A673 (cell line): ENCODE measurements around the gene SRRT. TPM values are rescaled to one million over a fixed set of nuclear protein-coding genes. Genes with fewer than 3 reads are reported as not detected.

Source experiments
- BruUV-seq: library from RNA; stranded (reverse); fragments of 400-500 nt; replicated peaks from 2 replicates; lab custom pipeline; 2021; lab: Mats Ljungman, UMichigan
- CTCF ChIA-PET: fragments of 300-600 bp; sonication (Branson Sonifier 250); formaldehyde crosslinking; loops from one replicate; lab custom pipeline; 2022; ENCODE audit warnings: antibody characterized with exemption; lab: Charles Lee
- POLR2A ChIA-PET: fragments of 300-600 bp; sonication (Branson Sonifier 250); formaldehyde crosslinking; loops from one replicate; lab custom pipeline; 2022; ENCODE audit warnings: antibody characterized with exemption; ENCODE audit not compliant: low non-redundant PET; lab: Charles Lee
- DNase-seq: peaks from one replicate; pipeline ENCODE4 v3.0.0-alpha.2; 2015; ENCODE audit warnings: low spot score
- H3K27ac ChIP-seq: fragments of 200-600 bp; sonication (generic); 2 replicates; pipeline ENCODE4 v1.5.1; 2016; ENCODE audit warnings: mixed run types, low read depth, mild to moderate bottlenecking, mixed read lengths, antibody characterized with exemption, low read length; ENCODE audit not compliant: poor library complexity, severe bottlenecking
- H3K27me3 ChIP-seq: fragments of 200-600 bp; sonication (generic); replicated peaks from 2 replicates; pipeline ENCODE4 v1.6.1; 2017; ENCODE audit warnings: mixed run types, low read depth, mild to moderate bottlenecking, mixed read lengths, antibody characterized with exemption, low read length; ENCODE audit not compliant: insufficient read depth, poor library complexity
- H3K36me3 ChIP-seq: fragments of 200-600 bp; sonication (generic); 2 replicates; pipeline ENCODE4 v1.6.1; 2016; ENCODE audit warnings: mixed run types, mild to moderate bottlenecking, mixed read lengths, antibody characterized with exemption, low read length; ENCODE audit not compliant: insufficient read depth, poor library complexity, severe bottlenecking
- H3K4me1 ChIP-seq: fragments of 200-600 bp; sonication (generic); 2 replicates; pipeline ENCODE4 v1.6.1; 2017; ENCODE audit warnings: mixed run types, mild to moderate bottlenecking, mixed read lengths, antibody characterized with exemption, low read length; ENCODE audit not compliant: insufficient read depth, poor library complexity, severe bottlenecking
- H3K4me3 ChIP-seq: fragments of 200-600 bp; sonication (generic); 2 replicates; pipeline ENCODE4 v1.5.1; 2016; ENCODE audit warnings: low read depth, mixed run types, mild to moderate bottlenecking, mixed read lengths, low read length; ENCODE audit not compliant: poor library complexity, severe bottlenecking
- H3K9me3 ChIP-seq: fragments of 200-600 bp; sonication (generic); 2 replicates; pipeline ENCODE4 v1.6.1; 2016; ENCODE audit warnings: mixed run types, low read depth, mild to moderate bottlenecking, mixed read lengths, antibody characterized with exemption, low read length; ENCODE audit not compliant: poor library complexity, severe bottlenecking
- CTCF ChIP-seq: fragments of 300-800, 200-600 bp; sonication (generic); conservative IDR thresholded peaks from 2 replicates; pipeline ENCODE4 v1.5.1; 2017; ENCODE audit warnings: low read depth, mild to moderate bottlenecking, antibody characterized with exemption, low read length, moderate library complexity, mixed read lengths
- EZH2 ChIP-seq: fragments of 200-600 bp; sonication (generic); IDR thresholded peaks from 2 replicates; pipeline ENCODE4 v1.6.1; 2017; ENCODE audit warnings: borderline replicate concordance, low read depth, mild to moderate bottlenecking, mixed read lengths, antibody characterized with exemption, low read length; ENCODE audit not compliant: poor library complexity, severe bottlenecking
- intact Hi-C: fragments of 100-400 bp; cut with micrococcal nuclease; formaldehyde crosslinking; loops from one replicate; pipeline ENCODE4 v1.10.0; 2022; ENCODE audit not compliant: unreplicated experiment
- total RNA-seq: library from RNA; stranded (reverse); gene quantifications from 2 replicates; pipeline ENCODE4 v1.2.3, GENCODE V29; 2021

SRRT gene
- total RNA-seq, 1 experiment from 2014 or later, result 277 TPM

- intact Hi-C loops, result no loop called here
- no peaks in the 10 kb centered on the region for H3K9me3 ChIP-seq
- H3K4me3 ChIP-seq, result no peak overlapping the region
- ChIA-PET CTCF (no interaction called here), POLR2A (no interaction called here)
- H3K27ac ChIP-seq, result no peak overlapping the region
- TF ChIP-seq CTCF (no peak), EZH2 (no peak)
- H3K4me1 ChIP-seq, result peaks cover 9% of the 10 kb centered on the region
- no TSS peak for BruUV-seq
- H3K27me3 ChIP-seq, result no peaks in the 10 kb centered on the region
- no peaks in the 10 kb centered on the region for H3K36me3 ChIP-seq
- no peak for DNase-seq
Measured at GRCh38 chr7:100855515-100855914, 19.4 kb upstream of the SRRT start.

- no peaks in the 10 kb centered on the region for H3K9me3 ChIP-seq
- CTCF ChIA-PET, result no interaction called here
- DNase-seq, result no peak
- no TSS peak for BruUV-seq
- H3K4me3 ChIP-seq, result no peak overlapping the region
- no peaks in the 10 kb centered on the region for H3K36me3 ChIP-seq
- H3K27ac ChIP-seq, result no peak overlapping the region
- POLR2A ChIA-PET, result no interaction called here
- TF ChIP-seq EZH2, result no peak
- no peak for TF ChIP-seq CTCF
- intact Hi-C loops, result no loop called here
- H3K4me1 ChIP-seq, result peaks cover 6% of the 10 kb centered on the region
- no peaks in the 10 kb centered on the region for H3K27me3 ChIP-seq
Measured at GRCh38 chr7:100856871-100857282, 18.0 kb upstream of the SRRT start.

GRCh38 chr7:100859856-100860255, 15.0 kb upstream of the SRRT start:
- Histone ChIP-seq H3K27me3 (no peaks in the 10 kb centered on the region), H3K4me1 (no peaks in the 10 kb centered on the region), H3K36me3 (no peaks in the 10 kb centered on the region), H3K4me3 (no peak overlapping the region), H3K27ac (no peak overlapping the region), H3K9me3 (no peaks in the 10 kb centered on the region)
- intact Hi-C loops, result no loop called here
- DNase-seq, result no peak
- TF ChIP-seq EZH2 (no peak), CTCF (no peak)
- ChIA-PET POLR2A (no interaction called here), CTCF (interaction anchor here (0.5 kb wide), 1 partner anchor 32 kb away, joined by 4 read pairs; the partner anchor contains the start of gene EPHB4)
- no TSS peak for BruUV-seq
